ENCODE results near the gene XRCC5.

XRCC5 gene

DNA sequence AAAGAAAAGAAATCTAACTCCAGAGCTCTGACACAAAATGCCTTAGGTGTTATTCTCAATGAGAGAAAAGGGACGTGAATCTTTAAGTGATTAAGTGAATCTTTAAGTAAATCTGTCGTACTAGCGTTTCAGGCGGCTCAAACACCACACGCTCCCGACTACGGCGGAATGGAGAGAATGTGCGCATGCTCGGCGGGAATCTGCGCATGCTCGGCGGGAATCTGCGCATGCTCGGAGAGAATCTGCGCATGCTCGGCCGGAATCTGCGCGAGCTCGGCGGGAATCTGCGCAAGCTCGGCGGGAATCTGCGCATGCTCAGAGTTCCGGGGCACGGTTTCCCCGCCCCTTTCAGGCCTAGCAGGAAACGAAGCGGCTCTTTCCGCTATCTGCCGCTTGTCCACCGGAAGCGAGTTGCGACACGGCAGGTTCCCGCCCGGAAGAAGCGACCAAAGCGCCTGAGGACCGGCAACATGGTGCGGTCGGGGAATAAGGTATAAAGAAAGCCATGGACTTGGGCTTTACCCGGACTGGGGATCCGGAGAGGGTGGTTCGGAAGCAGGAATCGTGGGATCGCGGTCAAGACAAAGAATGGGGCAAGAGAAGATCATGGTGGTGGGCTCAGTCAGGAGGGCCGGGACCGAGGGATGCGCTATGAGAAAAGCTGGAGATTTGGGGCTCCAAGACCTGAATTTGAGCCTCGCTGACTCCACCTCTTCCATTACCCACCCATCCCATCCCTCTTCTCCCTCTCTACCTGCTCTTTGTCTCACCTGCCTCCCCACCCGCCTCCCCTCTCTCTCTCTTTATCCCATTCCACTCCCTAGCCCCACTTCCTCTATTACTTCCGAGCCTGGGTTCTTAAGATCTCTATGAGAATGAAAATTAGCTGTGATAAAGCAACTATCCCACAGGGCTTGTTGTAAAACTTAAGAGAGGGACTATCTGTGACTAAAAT, at the start of gene XRCC5:
Gene XRCC5 (plus strand): TSS at position 382 of the 955 bp plus-strand sequence. CDS start 89 bp downstream, at position 471.
- intact Hi-C loops (cut with DNase I; ENCODE audit: low total_unique reads) = no loop called here

DNA sequence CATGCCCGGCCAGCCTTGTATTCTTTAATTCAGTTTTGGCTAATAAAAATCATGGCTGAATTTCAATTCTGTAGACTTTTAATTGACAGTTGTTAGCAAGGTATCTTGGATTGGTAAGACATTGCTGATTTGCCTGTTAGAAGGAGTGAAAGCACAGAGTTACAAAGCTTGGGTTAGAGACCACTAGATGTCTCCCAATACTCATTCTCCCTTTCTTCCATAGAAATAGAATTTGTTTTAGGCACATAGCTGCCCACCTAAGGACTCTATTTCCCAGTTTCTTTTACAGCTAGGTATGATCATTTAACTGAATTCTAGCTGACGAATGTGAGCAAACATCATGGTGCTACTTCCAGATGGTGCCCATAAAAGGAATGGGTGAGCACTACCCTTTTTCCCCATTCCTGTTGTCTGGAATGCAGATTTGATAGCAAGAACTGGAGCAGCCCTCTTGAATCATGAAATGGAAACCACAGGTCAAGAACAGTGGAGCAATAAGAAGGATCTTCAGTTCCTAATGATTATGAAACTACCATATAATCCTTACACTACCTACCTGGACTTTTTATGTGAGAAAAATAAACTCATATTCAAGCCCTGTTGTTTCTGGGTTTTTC, 45.0 kb upstream of the XRCC5 start:
- intact Hi-C loops (cut with DNase I; ENCODE audit: low total_unique reads) = no loop called here
- Histone ChIP-seq H3K27me3 (no peaks in the 10 kb centered on the region), H3K4me3 (no peak overlapping the region), H3K36me3 (peaks cover 5 to 12% (median 7%) of the 10 kb centered on the region in 3 donors), H3K9me3 (no peaks in the 10 kb centered on the region), H3K4me1 (no peaks in the 10 kb centered on the region), H3K27ac (no peak overlapping the region)
- TF ChIP-seq, protein P1, sequence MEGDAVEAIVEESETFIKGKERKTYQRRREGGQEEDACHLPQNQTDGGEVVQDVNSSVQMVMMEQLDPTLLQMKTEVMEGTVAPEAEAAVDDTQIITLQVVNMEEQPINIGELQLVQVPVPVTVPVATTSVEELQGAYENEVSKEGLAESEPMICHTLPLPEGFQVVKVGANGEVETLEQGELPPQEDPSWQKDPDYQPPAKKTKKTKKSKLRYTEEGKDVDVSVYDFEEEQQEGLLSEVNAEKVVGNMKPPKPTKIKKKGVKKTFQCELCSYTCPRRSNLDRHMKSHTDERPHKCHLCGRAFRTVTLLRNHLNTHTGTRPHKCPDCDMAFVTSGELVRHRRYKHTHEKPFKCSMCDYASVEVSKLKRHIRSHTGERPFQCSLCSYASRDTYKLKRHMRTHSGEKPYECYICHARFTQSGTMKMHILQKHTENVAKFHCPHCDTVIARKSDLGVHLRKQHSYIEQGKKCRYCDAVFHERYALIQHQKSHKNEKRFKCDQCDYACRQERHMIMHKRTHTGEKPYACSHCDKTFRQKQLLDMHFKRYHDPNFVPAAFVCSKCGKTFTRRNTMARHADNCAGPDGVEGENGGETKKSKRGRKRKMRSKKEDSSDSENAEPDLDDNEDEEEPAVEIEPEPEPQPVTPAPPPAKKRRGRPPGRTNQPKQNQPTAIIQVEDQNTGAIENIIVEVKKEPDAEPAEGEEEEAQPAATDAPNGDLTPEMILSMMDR (IDR thresholded peaks at IDR 0.05) = no peak
- no peak for DNase-seq

More for the DNA sequence above, at the start of gene XRCC5:
- no peaks in the 10 kb centered on the region for H3K9me3 ChIP-seq
- H3K27ac ChIP-seq = peak within 1 kb of the TSS; percentile 87
- peaks cover 0 to 4% of the 10 kb centered on the region in 2 donors for H3K27me3 ChIP-seq
- TF ChIP-seq, protein P1 (IDR thresholded peaks at IDR 0.05) = no peak
- peak within 1 kb of the TSS; percentile 75 to 81 for H3K4me3 ChIP-seq
- peak; percentile 93 to 98 for DNase-seq
- peaks cover 15 to 37% (median 19%) of the 10 kb centered on the region in 3 donors for H3K36me3 ChIP-seq
- H3K4me1 ChIP-seq = peaks cover 0 to 36% (median 20%) of the 10 kb centered on the region in 4 donors

DNA sequence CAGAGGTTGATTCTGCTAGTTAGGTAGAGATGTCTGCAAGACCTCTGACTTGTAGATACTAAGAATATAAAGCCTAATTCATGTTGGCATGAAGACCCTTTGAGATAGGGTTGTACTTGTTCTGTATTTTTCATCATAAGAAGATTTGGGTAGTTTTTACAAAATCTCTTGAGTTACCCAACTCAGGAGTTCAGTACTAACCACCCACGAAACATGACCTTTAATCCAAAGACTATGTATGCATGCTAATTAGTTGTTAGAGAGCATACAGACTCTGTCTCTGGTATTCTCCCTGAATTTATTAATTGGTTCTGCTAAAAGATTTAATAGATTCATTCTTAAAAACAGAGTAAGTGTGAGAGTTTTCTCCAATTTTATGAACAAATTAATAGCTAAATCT, 44.5 kb upstream of the XRCC5 start:
- H3K27me3 ChIP-seq = no peaks in the 10 kb centered on the region
- intact Hi-C loops (cut with DNase I; ENCODE audit: low total_unique reads) = no loop called here
- H3K27ac ChIP-seq = no peak overlapping the region
- H3K9me3 ChIP-seq = no peaks in the 10 kb centered on the region
- no peak overlapping the region for H3K4me3 ChIP-seq
- TF ChIP-seq, protein P1 (IDR thresholded peaks at IDR 0.05) = no peak
- no peak for DNase-seq
- no peaks in the 10 kb centered on the region for H3K4me1 ChIP-seq
- H3K36me3 ChIP-seq = peaks cover 5 to 12% (median 7%) of the 10 kb centered on the region in 3 donors

DNA sequence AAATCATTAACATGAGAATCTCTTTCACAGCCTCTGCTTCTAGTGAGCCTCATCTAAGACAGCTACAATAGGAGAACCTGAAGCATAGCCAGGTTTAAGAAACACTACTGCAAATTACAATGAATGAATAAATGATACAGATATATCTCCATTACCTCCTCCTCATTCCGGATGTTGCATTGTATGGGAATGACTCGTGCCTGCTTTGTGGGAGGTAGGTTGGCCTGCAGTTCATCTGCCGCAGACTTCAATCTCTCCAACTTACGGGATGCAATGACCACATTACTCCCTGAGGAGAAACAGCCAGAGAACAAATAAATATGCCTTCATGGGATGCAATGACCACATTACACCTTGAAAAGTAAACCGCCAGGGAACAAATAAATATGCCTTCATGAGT, 42.9 kb upstream of the XRCC5 start:
- Histone ChIP-seq H3K4me1 (no peaks in the 10 kb centered on the region), H3K9me3 (no peaks in the 10 kb centered on the region), H3K4me3 (no peak overlapping the region), H3K36me3 (peaks cover 5 to 12% (median 7%) of the 10 kb centered on the region in 3 donors), H3K27ac (no peak overlapping the region), H3K27me3 (no peaks in the 10 kb centered on the region)
- intact Hi-C loops (cut with DNase I; ENCODE audit: low total_unique reads) = no loop called here
- TF ChIP-seq, protein P1 (IDR thresholded peaks at IDR 0.05) = no peak
- no peak for DNase-seq

DNA sequence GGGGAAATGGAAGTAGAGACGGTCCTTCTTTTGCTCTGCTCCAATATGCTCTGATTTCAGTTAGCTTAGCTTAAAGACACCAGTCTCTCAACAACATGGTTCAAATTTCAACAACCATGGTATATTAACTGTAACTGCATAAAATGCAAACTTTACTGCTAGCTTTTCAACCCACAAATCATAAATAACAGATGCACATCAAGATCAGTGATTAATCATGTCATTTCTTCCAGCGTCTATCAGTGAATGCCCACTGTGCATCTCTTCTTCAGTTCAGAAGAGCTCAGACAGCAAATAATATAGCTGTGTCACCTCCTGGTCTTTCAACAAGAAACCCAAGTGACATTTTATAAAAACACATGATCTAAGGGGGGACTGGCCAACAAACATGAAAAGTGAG, 40.1 kb upstream of the XRCC5 start:
- DNase-seq = no peak
- intact Hi-C loops (cut with DNase I; ENCODE audit: low total_unique reads) = no loop called here
- Histone ChIP-seq H3K27ac (no peak overlapping the region), H3K4me3 (no peak overlapping the region), H3K9me3 (no peaks in the 10 kb centered on the region), H3K27me3 (no peaks in the 10 kb centered on the region), H3K4me1 (no peaks in the 10 kb centered on the region), H3K36me3 (peaks cover 0 to 12% (median 0%) of the 10 kb centered on the region in 3 donors)
- TF ChIP-seq, protein P1 (IDR thresholded peaks at IDR 0.05) = no peak
